GM23338 (cell line): ENCODE measurements around the gene TRIAP1. TPM values are rescaled to one million over a fixed set of nuclear protein-coding genes. Genes with fewer than 3 reads are reported as not detected.

Experiments used
- ETS1 ChIP-seq: IDR thresholded peaks from 2 replicates; pipeline ENCODE4 v1.6.1; 2016; ENCODE audit warnings: antibody characterized with exemption
- EZH2 ChIP-seq: fragments of 200-600 bp; sonication (generic); IDR thresholded peaks from one replicate; pipeline ENCODE4 v1.8.0; 2017; ENCODE audit warnings: antibody characterized with exemption, mild to moderate bottlenecking, low read depth; ENCODE audit not compliant: unreplicated experiment
- JUNB ChIP-seq: IDR thresholded peaks from one replicate; pipeline ENCODE4 v1.6.1; 2016; ENCODE audit warnings: antibody characterized with exemption; ENCODE audit not compliant: unreplicated experiment
- REST ChIP-seq: IDR thresholded peaks from one replicate; pipeline ENCODE4 v1.6.1; 2018; ENCODE audit warnings: antibody characterized with exemption; ENCODE audit not compliant: unreplicated experiment
- polyA plus RNA-seq: library from polyadenylated mRNA; unstranded; fragments of >200 nt; fragmentation: Nextera tagmentation; extraction: Ambion mirVana; gene quantifications from 2 replicates; pipeline ENCODE4 v1.2.1, GENCODE V29; 2016
- total RNA-seq: library from RNA; depleted of rRNA; stranded (reverse); fragments of >200 nt; shearing (Covaris generic); gene quantifications from 2 replicates; pipeline ENCODE4 v1.2.3, GENCODE V29; 2014
- TF ChIP-seq, protein P1 (sequence below): fragments of 250-450 bp; sonication (Bioruptor Pico); IDR thresholded peaks from 2 replicates; pipeline ENCODE4 v1.5.0; 2020; ENCODE audit warnings: mild to moderate bottlenecking, moderate library complexity

Gene TRIAP1
- total and polyA plus RNA-seq, 2 experiments from 2014 or later = 53.4 to 94.2 TPM

DNA sequence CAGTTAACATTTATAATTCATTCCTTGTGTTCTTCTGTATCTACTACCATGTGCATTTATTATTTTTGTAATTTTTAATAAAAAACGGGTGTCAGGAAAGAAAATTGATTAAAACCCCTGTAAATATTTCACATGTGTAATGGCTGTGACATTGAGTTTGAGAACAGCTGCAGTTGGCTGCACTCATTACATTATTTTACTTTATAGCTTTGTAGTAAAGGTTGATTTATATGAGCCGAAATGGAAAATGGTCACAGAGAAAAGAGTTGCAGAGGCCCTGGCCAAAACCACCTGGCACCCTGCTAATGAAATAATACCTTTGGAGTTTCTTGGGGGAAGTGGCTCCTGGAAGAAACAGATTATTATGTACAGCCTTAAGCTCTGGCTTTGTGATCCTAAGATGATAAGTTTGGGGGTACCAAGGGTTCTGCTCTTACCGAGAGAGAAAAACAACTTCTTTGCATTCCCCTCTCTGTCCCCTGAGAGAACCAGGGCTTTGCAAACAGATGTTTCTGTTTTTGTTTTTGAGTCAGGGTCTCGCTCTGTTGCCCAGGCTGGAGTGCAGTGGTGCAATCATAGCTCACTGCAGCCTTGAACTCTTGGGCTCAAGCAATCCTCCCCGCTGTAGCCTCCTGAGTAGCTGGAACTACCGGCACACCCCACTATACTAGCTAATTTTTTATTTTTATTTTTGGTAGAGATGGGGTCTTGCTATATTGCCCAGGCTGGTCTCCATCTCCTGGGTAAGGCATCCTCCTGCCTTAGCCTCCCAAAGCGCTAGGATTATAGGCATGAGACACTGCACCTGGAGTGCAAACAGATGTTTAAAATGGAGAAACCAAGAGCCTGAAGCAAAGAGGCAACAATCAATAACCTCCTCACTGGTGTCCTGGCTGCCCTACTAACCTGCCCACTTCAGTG is 40.0 kb upstream of the TRIAP1 start (continued):
- TF ChIP-seq, protein P1, sequence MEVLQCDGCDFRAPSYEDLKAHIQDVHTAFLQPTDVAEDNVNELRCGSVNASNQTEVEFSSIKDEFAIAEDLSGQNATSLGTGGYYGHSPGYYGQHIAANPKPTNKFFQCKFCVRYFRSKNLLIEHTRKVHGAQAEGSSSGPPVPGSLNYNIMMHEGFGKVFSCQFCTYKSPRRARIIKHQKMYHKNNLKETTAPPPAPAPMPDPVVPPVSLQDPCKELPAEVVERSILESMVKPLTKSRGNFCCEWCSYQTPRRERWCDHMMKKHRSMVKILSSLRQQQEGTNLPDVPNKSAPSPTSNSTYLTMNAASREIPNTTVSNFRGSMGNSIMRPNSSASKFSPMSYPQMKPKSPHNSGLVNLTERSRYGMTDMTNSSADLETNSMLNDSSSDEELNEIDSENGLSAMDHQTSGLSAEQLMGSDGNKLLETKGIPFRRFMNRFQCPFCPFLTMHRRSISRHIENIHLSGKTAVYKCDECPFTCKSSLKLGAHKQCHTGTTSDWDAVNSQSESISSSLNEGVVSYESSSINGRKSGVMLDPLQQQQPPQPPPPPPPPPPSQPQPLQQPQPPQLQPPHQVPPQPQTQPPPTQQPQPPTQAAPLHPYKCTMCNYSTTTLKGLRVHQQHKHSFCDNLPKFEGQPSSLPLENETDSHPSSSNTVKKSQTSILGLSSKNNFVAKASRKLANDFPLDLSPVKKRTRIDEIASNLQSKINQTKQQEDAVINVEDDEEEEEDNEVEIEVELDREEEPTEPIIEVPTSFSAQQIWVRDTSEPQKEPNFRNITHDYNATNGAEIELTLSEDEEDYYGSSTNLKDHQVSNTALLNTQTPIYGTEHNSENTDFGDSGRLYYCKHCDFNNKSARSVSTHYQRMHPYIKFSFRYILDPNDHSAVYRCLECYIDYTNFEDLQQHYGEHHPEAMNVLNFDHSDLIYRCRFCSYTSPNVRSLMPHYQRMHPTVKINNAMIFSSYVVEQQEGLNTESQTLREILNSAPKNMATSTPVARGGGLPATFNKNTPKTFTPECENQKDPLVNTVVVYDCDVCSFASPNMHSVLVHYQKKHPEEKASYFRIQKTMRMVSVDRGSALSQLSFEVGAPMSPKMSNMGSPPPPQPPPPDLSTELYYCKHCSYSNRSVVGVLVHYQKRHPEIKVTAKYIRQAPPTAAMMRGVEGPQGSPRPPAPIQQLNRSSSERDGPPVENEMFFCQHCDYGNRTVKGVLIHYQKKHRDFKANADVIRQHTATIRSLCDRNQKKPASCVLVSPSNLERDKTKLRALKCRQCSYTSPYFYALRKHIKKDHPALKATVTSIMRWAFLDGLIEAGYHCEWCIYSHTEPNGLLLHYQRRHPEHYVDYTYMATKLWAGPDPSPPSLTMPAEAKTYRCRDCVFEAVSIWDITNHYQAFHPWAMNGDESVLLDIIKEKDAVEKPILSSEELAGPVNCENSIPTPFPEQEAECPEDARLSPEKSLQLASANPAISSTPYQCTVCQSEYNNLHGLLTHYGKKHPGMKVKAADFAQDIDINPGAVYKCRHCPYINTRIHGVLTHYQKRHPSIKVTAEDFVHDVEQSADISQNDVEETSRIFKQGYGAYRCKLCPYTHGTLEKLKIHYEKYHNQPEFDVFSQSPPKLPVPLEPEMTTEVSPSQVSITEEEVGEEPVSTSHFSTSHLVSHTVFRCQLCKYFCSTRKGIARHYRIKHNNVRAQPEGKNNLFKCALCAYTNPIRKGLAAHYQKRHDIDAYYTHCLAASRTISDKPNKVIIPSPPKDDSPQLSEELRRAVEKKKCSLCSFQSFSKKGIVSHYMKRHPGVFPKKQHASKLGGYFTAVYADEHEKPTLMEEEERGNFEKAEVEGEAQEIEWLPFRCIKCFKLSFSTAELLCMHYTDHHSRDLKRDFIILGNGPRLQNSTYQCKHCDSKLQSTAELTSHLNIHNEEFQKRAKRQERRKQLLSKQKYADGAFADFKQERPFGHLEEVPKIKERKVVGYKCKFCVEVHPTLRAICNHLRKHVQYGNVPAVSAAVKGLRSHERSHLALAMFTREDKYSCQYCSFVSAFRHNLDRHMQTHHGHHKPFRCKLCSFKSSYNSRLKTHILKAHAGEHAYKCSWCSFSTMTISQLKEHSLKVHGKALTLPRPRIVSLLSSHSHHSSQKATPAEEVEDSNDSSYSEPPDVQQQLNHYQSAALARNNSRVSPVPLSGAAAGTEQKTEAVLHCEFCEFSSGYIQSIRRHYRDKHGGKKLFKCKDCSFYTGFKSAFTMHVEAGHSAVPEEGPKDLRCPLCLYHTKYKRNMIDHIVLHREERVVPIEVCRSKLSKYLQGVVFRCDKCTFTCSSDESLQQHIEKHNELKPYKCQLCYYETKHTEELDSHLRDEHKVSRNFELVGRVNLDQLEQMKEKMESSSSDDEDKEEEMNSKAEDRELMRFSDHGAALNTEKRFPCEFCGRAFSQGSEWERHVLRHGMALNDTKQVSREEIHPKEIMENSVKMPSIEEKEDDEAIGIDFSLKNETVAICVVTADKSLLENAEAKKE (CRISPR knock-in tag) = no peak
- TF ChIP-seq REST = no peak
- no peak for TF ChIP-seq EZH2
- no peak for TF ChIP-seq ETS1
- no peak for TF ChIP-seq JUNB
